GM12891 (cell line): ENCODE data around the gene F2RL1.

ENCODE experiments used
- POLR2A ChIP-seq: IDR thresholded peaks from 2 replicates; pipeline ENCODE4 v1.6.1; 2011; ENCODE audit warnings: low read depth, low read length, control low read depth
- POLR2AphosphoS5 ChIP-seq: IDR thresholded peaks from 2 replicates; pipeline ENCODE4 v1.6.1; 2011; ENCODE audit warnings: low read depth, low read length, control low read depth
- SPI1 ChIP-seq: IDR thresholded peaks from 2 replicates; pipeline ENCODE4 v1.6.1; 2011; ENCODE audit warnings: low read depth, low read length, control low read depth
- TAF1 ChIP-seq: IDR thresholded peaks from 2 replicates; pipeline ENCODE4 v1.6.1; 2011; ENCODE audit warnings: low read depth, low read length, control low read depth

- TF ChIP-seq POLR2A, result no peak
- TF ChIP-seq TAF1, result no peak
- no peak for TF ChIP-seq POLR2AphosphoS5
- no peak for TF ChIP-seq SPI1
Measured at GRCh38 chr5:76855961-76856360, 37.1 kb downstream of the F2RL1 start.
